ENCODE data around the gene RDH5.
A peak's percentile ranks its signal among the peaks of the same experiment; 100 is the strongest.

The RDH5 gene

DNA sequence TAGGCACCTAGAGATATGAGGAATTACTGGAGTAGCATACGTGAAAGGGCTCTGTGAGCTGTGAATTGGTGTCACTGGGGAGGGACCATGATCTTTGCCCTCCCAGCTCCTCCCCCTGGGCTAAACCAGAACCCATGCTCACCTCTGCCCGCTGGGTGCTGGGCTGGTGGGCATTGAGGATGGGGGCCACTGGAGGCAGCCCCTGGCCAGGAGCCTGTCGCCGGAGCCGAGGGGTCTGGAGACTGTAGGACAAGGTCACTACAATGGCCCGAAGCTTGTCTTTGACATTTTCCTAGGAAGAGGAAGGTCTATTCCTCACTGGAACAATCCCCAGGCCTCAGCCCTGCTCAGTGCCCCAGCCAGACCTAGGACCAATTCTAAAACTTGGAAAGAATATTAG, 24.1 kb upstream of the RDH5 start:
- no peak for DNase-seq (ENCODE audit: low read depth in 1 of 2, low spot score in 1 of 2)

DNA sequence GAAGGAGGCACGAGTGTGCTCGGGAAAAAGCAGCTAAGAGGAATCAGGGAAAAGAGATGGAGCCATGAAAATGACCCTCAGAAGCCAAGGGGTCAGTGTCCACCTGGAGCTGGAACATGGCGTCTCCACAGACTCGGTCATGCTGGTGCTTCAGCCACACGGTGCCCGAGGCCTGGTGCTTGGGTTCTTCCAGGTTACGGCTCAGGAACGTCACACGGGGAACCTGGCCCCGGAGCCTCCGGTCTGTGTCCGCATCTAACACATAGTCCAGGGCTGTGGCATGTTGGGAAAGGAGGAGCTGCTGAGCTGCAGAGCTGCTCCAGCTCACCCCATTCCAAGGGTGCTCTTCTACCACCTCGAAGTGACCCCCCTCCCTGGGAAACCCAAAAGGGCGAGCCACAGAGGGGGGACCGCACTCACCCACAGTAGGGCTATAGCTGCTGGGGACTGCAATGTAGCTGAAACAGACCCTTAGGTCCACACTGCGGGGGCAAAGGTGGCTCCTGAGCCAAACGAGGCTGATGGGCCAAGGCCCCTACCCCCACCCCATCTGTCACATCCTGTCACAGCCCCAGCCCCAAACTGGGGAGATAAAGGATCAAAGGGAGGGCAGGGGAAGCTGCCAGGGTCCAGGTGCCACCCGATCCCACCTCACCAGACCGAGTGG, 23.3 kb upstream of the RDH5 start:
- DNase-seq (ENCODE audit: low read depth in 1 of 2, low spot score in 1 of 2), result no peak

DNA sequence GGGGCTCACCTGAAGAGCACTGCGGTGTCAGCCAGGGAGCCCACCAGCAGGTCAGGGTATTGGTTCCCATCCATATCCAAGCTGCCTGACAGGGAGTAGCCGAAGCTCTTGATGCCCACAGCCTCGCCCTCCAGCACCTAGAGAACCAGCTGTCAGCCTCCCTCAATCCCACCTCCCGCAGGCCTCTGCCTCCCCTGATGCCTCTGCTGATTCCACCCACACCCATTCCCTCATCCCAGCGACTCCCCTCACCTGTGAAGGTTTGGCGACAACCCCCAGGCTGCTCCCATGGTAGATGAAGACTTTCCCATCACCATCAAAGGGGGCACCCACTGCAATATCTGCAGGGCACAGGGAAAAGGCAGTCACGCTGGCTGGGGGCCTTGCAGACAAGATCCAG, 22.5 kb upstream of the RDH5 start:
- no peak for DNase-seq (ENCODE audit: low read depth in 1 of 2, low spot score in 1 of 2)

DNA sequence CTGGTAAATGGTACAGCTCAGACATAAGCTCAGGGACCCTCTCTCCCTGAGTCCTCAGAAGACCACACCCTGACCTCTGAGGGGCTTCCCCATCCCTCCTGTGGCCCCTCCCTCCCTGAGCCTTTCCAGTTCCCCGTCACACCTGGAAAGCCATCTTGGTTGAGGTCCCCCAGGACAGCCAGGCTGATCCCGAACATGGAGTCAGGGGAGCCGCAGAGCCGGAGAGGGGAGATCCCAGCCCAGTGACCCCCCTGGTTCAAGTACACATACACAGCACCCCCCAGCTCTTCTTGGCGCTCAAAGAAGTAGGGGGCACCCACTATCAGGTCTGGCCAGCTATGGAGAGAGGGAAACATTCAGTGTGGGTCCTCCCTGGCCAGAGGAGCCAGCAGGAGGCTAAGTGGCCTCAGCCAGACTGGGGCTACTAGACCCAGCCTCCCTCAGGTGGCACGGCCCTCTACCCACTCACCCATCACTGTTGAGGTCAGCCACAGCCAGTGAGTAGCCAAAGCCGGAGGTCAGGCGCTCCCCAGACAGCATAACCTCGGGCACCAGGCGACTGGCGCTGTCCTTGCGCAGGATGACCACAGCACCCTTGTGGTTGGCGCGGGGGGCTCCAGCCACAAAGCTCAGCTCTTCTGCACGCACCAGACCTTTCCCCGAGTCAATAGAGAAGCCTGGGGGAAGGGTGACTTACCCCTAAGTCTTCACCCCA, 21.8 kb upstream of the RDH5 start:
- DNase-seq (ENCODE audit: low read depth in 1 of 2, low spot score in 1 of 2), result no peak

DNA sequence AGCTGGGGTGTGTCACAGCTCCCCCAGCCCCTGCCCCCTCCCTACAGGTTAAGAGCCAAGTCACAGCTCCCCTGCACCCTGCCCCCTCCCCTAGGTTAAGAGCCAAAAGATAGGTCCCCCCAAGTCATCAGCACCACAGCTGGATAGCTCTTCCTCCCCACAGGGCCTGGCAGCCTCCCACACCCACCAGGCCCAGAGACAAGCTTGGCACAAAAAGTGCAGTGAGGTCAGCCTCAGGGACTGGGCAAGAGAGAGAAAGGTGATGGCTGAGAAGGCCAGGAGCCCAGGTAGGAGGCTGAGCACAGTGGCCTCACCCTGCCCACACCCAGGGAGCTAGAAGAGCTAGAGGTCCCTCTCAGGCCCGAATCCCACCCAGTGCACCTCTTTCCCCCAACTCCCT, 21.2 kb upstream of the RDH5 start:
- no peak for DNase-seq (ENCODE audit: low read depth in 1 of 2, low spot score in 1 of 2)

DNA sequence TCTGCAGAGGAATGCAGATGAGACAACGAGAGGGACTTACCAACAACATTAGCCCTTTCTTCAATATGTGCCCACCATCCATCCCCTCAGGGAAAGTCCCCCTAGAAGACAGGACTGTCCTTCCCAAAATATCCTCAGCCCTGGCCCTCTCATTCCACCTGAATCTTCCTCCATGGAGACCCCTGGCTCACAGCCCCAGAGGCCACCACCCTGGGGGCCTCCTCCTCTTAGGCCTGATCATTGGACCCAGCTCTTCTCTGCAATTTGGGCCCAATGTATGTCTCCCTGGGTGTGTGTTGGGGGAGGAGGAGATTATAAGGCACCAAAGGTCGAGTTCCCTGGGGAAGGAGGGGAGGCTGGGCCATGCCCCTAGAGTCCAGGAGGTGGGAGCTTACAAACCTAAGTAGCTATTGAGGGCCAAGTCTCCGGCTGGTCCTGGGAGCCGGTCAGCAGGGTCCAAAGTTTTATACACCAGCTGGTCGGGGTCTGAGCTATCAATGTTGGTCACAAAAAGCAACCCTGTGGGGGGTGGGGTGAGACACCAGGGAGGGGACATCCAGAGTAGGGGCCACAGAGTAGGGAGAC, 20.6 kb upstream of the RDH5 start:
- DNase-seq (ENCODE audit: low read depth in 1 of 2, low spot score in 1 of 2), result no peak

DNA sequence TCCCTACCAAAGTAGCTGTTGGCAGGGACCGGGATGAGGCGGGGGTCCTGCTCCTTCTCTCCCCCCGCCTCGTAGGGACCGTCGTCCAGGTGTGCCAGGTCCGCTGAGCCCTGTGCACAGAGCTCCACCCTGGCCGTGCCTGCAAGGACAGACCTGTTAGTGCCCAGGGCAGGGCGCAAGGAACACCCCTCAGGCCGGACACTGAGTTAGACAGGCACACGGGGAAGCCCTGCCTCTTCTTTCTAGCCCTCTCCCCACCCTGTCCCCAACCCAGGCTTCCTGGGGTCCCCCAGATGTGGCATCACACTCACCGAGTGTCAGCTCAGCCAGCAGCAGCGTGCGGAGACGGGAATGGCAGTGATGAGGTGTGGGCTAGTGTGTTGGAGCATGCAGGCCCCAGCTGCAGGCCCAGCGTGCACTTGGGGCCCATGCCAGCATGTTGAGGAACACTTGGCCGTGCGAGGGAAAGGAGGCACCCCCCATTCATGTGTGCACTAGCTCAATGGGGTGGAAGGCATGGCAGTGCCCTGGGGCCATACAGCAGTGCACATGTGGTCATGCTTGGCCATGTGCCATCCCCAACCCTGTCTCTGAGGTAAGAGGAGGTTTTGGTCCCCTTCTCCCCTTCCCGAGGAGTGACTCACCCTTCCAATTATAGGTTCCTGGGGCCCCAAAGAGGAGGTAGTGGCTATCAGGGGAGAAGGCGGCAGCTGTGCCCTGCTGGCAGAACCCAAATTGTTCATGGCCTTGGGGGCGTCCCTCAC, 19.8 kb upstream of the RDH5 start:
- no peak for DNase-seq (ENCODE audit: low read depth in 1 of 2, low spot score in 1 of 2)

DNA sequence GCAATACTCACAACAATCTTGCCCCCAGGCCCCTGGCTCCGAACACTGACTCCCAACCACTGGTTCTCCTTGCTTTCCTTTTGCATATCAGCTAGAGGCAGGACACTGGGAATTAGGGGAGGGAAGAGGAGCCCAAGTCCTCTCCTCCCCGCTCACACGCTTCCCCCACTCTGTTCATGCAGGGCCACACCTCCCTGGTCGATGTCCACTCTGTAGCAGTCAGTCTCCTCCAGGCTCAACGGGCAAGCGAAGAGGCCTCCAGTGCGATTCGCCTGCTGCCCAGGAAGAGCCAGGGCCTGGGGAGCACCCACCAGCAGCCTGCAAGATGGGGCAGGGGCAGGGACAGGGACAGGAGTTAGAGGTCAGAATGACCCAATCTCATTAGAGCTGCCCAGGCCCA, 17.3 kb upstream of the RDH5 start:
- DNase-seq (ENCODE audit: low read depth in 1 of 2, low spot score in 1 of 2), result no peak

DNA sequence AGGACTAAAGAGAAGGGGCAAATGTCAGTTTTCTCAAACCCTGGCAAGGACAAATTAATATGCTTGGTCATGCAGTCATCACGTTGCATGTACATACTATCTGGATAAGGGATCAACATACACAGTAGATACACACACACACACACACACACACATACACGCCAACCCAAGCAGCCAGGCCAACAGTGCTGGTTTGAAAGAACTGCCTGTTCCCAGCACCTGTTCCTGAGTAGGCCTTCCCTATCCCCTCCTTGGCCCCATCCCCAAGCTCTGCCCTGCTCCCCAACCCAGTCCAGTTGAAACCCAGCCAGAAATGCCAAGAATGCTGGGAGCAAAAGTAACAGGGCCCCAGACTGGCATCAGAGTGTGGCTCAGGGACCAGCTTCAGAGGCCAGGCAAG, 16.9 kb upstream of the RDH5 start:
- DNase-seq (ENCODE audit: low read depth in 1 of 2, low spot score in 1 of 2), result no peak

DNA sequence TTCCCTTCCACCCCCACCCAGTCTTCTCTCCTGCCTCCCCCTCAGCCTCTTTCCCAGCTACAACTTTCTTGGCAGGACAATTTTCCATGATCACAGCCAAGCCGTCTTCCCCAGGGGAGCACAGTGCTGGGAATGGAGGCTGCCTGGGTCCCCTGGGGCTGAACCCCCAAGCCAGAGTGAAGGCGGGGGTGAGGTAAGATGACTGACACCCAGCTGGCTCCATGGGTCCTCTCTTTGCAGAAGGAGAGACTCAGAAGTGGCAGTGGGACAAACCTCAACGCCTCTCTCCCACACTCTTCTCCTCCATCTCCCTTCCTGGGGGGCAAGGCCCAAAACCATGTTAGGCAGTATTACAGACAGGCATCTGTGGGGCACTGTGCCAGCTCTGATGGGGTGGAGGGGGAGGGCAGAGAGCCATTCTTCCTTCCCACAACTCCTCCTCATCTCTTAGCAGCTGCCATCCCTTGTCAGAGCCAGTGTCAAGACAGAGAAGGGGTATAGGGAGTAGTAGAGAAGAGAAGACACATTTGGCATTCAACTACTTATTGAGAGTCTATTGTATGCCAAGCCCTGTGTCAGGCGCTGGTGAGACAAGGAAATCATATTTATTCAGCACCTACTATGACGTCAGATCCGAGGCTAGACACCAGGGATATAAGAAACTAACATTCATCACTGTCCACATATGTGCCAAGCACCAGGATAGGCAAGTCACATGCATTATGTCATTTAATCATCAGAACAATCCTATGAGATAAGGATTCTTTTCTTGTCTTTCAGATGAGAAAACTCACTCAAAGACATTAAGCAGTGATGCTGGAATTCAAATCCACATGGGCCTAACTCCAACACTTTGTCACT, 16.1 kb upstream of the RDH5 start:
- no peak for DNase-seq (ENCODE audit: low read depth in 1 of 2, low spot score in 1 of 2)

DNA sequence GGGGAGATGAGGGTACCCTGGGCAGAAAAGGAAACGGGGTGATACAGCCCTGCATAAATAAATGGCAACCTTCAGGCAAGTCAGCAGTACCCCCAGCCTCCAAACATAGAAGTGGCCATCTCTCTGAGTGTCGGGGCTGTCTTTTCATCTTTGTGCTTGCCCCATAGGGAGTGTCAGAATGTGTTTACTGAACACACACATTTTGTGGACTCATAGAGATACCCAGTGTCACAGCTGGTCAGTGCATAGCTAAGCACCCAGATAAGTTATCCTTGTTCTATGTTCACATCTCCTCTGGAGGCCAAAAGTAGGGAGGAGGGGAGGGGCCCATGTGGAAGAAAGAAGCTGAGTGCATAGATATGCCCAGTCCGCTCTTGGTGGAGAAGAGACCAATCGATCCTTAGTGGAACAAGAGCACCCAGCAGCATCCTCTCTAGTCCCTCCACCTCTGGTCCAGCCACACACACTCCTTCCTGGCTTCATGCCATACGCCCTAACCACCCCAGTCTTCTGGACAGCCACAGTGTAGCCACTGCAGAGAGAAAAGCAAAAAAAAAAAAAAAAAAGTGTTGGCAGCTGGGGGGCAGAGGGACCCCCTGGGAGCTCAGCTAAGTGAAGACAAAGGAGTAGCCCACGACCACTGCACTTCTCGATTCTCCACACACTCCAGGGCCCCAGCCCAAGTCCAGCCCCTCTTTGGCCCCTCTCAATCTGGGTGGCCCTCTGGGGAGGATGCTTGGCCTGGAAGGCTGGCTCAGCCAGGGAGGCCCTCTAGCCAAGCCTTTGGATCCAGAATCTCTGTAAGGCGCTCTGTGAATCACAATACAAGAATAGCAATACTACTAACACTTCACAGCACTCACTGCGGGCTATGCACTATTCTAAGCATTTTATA, 15.1 kb upstream of the RDH5 start:
- no peak for DNase-seq (ENCODE audit: low read depth in 1 of 2, low spot score in 1 of 2)

DNA sequence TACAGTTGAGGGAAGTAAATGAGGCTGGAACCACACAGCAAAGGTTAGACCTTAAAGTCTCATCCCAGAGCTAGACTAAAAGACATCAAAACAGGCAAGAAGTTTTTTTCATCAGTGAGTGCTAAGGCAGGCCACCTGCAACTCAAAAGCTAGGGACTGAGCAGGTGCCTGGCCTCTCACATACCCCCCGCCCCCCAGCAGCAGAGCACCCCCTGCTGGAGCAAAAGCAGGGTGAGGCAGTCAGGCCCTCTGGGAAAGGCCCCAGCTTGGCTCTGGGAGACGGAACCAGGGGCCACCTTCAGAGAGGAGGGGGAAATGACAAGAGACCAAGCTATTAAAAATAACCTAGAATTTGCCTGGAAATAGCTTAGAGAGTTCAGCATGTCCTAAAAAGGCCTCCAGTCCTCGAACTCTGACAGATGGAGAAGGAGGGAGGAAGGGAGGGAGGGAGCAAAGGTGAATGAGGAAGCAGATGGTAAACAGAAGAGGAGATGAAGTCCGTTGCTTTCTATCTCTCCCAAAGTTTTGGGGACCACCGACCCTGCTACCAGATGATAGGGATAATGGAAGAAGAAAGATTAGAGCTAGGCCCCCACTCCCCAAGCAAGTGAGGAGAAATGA, 14.3 kb upstream of the RDH5 start:
- no peak for DNase-seq (ENCODE audit: low read depth in 1 of 2, low spot score in 1 of 2)

DNA sequence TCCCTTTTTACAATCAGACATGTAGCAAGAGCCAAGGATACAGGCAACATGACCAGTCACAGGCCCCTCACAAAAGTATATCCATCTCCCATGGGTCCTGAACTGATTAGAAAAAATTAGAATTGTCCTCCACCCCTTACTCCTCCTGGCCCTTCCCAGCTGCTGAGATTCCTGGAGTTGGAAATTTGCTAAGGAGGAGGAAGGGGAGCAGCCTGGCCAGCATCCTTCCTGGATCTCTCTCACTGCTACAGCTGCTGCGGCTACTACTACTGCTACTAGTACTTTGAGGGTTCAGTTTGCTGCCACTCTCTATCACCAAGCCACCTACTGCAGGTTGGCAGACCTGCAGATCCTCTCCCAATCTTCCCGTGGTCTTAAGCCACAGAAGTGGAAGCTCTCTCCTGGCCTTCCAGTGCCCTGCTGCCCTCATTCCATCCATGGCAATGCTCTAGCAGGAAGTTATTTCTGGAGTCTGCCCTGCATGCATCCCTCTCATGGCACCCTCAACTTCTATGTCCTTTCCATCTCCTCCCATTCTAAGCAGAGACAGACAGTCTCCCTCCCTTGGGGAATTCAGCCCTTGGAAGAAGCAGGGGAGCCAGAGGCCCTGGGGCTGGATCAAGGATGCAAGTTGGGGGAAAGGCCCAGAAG, 13.5 kb upstream of the RDH5 start:
- no peak for DNase-seq (ENCODE audit: low read depth in 1 of 2, low spot score in 1 of 2)

DNA sequence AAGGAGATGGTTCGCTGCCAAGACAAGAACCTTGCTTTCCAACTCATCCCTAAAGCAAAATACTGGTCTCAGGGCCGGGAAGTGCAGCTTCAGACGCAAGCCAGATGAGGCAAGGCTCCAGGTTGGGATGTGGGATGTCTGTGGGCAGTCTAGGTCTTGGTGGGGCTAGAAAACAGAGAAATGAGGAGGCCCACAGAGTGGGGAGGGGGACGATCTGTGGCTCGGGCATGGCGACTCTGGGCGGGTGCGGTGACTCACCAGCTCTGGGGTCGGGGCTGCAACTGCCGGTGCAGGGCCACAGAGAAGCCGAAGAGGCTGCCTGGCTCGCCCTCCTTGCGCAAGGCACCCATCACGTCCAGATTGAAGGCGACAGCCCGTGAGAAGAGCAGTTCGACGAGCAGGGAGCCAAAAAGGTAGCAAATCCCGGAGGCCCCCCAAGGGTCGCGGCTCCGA, 12.9 kb upstream of the RDH5 start:
- DNase-seq (ENCODE audit: low read depth in 1 of 2, low spot score in 1 of 2), result no peak

DNA sequence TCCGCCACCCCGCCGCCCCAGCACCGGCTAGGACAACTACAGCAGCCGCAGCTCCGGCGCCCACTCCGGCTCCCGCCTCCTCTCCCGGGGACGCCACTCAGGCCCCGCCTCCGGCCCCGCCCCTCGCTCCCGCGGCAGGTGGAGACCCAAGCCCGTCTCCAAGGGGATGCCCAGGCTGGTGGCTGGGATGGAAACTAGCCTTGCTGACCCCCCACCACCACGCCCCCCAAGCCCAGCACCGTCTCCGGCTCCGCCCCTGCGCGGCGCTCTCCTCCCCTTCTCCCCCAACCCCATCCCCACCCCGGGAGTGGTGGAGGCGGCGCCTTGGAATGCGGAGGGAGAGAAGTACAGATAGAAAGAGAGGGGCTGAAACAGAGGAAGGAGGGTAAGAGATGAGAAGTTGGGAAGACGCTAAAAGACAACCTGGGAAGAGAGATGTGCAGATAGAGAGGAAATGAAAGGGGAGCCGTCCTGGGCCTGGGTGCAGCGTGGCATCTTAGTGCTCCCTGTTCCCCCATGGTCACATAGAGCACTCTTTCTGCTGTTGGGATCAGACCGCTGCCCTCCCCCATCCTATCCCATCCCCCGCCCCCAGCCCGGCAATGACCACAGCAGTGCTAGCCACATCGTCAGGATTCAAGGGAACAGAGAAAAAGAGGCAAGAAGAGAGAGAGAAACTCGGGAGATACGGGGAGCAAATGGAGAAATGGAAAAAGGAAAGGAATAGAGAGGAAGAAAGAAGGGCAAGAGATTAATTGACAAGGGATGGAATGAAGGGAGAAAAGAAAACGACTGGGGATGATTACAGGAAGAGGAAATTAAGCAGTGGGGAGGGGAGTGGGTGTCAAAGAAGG, 12.1 kb upstream of the RDH5 start, which contains the start of gene ITGA7:
TSS of gene ITGA7 (minus strand) at position 64 of the 854 bp plus-strand sequence. CDS start 222 bp downstream, outside the sequence.
- DNase-seq (ENCODE audit: low read depth in 1 of 2, low spot score in 1 of 2), result peak in 1 of 2 donors; percentile 43

DNA sequence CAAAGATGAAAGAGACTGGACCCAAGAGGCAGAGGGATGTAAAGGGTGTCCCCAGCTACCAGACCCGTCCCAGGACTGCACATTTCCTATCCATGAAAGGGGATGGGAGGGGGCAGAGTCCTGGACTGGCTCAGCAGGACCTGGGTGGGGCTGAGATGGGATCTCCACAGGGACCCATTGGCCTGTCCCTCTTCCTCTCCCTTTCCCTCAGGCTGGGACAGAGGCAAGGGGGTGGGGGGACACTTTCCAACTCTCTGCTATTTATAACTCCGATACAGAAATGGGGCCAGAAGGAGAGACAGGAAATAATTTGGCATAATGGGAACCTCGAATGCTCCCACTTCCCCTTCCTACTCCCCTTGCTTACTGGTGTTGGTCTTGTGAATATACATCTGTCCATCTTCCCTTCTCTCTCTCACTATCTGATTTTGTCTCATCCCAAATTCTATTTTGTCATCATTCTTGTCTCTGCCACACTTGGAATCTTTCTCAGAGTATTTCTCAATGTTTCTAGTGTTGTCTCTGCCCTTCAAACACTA, 11.4 kb upstream of the RDH5 start:
- DNase-seq (ENCODE audit: low read depth in 1 of 2, low spot score in 1 of 2), result no peak

DNA sequence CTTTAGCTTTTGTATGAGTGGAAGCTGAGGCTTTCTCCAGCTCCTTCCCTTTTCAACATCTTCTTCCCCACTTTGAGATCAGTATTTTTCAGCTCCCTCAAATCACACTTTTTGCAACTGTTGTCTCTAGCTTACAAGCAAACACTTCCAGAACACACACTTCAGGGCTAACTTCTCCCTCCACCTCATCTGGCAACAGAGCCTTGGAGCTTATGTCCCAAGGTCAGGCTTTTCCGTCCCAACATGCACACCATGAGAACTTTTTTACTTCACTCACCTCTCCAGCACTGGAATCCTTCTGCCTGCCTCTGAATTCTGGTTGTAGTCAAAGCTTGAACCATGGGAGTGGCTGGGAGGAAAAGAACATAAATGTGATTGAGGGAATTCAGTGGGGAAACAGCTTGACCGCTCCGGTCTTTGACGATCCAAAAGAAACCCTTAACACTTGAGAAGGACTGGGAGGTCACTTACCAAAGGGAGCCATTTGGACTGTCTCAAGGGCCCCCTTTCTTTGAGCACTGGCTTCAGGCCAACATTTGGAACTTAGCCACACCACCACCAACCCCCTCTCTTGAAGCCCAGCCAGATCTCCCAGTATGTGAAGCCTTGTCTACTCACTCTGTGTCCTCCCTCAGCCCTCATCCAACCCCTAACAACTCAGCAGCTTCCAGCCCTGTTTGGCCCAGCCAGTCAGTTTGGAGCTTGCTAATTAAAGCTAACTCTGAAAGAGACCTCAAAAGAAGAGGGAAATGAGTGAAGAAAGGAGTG, 8.2 kb upstream of the RDH5 start:
- DNase-seq (ENCODE audit: low read depth in 1 of 2, low spot score in 1 of 2), result no peak
